HFFc6 (cell line): Measurements from ENCODE around the gene ATP2C2. TPM values are rescaled to one million over a fixed set of nuclear protein-coding genes. Genes with fewer than 3 reads are reported as not detected.

Source experiments
- DNase-seq: peaks from one replicate; pipeline ENCODE4 v3.0.0-alpha.2; 2018
- H3K27ac Mint-ChIP-seq: 2 replicates; pipeline ENCODE4 v1.8.0; 2020; ENCODE audit warnings: mild to moderate bottlenecking, mixed read lengths
- H3K27me3 Mint-ChIP-seq: 2 replicates; pipeline ENCODE4 v1.8.0; 2021; ENCODE audit warnings: mild to moderate bottlenecking, moderate library complexity, mixed read lengths; ENCODE audit not compliant: insufficient read depth
- H3K36me3 Mint-ChIP-seq: 2 replicates; pipeline ENCODE4 v1.8.0; 2021; ENCODE audit warnings: low read depth, mixed read lengths
- H3K4me1 Mint-ChIP-seq: 2 replicates; pipeline ENCODE4 v1.8.0; 2020; ENCODE audit warnings: low read depth, mixed read lengths
- H3K4me3 Mint-ChIP-seq: 2 replicates; pipeline ENCODE4 v1.8.0; 2020; ENCODE audit warnings: mild to moderate bottlenecking, moderate library complexity, mixed read lengths
- H3K9me3 Mint-ChIP-seq: 2 replicates; pipeline ENCODE4 v1.8.0; 2020; ENCODE audit warnings: mild to moderate bottlenecking, mixed read lengths
- CTCF ChIP-seq: fragments of 200-600 bp; sonication (generic); IDR thresholded peaks from 2 replicates; pipeline ENCODE4 v1.5.0; 2021; ENCODE audit warnings: antibody characterized with exemption, mild to moderate bottlenecking
- total RNA-seq, 6 experiments: library from RNA; stranded (reverse); fragmentation: NEBNext Ultra II Directional; extraction: Animal tissue kit (Norgen Biotek cat#: 25700); gene quantifications; 2 replicates in 1 of 6; 3 replicates in 5 of 6; pipeline ENCODE4 v1.2.3, GENCODE V29; 2021

The ATP2C2 gene
- total RNA-seq, 6 experiments from 2014 or later: not detected

GRCh38 chr16:84408856-84409255, 40.5 kb downstream of the ATP2C2 start:
- H3K9me3 Mint-ChIP-seq: no peaks in the 10 kb centered on the region
- TF ChIP-seq CTCF: no peak
- no peak for DNase-seq
- H3K27me3 Mint-ChIP-seq: peaks cover 48% of the 10 kb centered on the region
- H3K36me3 Mint-ChIP-seq: no peaks in the 10 kb centered on the region
- H3K4me3 Mint-ChIP-seq: no peak overlapping the region
- no peaks in the 10 kb centered on the region; the same call in 1 of the 2 replicates for H3K4me1 Mint-ChIP-seq
- H3K27ac Mint-ChIP-seq: no peak overlapping the region

DNA sequence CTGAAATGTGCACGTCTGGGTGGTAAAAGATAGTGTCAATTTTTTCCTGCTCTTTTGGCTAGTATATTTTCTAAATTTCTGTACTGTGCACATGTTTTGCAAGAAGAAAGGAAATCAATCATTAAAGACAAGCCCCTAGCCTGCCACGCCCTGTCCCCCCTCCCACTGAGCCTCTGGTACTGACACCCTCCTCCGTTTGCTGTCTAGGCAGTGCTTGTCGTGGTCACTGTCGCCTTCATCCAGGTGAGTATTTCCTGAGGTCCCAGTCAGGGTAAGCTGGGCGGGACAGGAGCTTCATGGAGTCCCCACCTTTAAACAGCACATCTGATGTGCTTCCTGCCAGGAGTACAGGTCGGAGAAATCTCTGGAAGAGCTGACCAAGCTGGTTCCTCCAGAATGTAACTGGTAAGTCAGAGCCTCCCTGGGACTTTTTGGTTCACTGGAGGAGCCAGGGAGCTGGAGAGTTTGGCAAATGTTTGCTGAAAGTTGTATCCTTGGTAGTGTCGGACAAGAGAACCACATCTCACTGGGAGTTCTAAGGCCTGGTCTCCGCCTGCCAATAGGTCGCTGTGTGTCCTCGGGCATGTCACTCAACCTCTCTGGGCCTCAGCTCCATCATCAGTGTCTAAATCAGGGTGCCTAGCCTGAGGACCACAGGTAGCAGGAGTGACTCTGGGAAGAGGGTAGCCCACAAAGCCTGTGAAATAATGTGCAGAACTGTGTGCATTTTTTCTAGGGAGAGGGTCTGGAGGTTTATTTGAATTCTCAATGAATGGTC, 42.2 kb downstream of the ATP2C2 start:
- DNase-seq: no peak
- no peak for TF ChIP-seq CTCF
- Mint-ChIP-seq H3K9me3 (no peaks in the 10 kb centered on the region), H3K27me3 (peaks cover 58% of the 10 kb centered on the region), H3K27ac (no peak overlapping the region), H3K4me3 (no peak overlapping the region), H3K36me3 (no peaks in the 10 kb centered on the region), H3K4me1 (no peaks in the 10 kb centered on the region; the same call in 1 of the 2 replicates)

DNA sequence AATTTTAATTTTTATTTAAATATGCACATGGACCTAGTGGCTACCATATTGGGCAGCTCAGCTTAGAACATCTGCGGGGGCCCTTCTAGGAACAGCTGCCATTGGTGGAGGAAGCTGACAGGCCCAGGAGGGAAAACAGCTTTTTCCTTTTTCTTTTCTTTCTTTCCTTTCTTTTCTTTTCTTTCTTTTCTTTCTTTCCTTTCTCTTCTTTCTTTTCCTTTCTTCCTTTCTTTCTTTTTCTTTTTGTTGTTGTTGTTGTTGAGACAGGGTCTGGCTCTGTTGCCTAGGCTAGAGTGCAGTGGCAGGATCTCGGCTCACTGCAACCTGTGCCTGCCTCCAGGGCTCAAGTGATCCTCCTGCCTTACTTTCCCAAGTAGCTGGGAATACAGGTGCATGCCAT, 43.4 kb downstream of the ATP2C2 start:
- no peak for DNase-seq
- Mint-ChIP-seq H3K4me1 (no peaks in the 10 kb centered on the region; the same call in 1 of the 2 replicates), H3K27ac (no peak overlapping the region), H3K9me3 (no peaks in the 10 kb centered on the region), H3K36me3 (no peaks in the 10 kb centered on the region), H3K27me3 (peaks cover 59% of the 10 kb centered on the region), H3K4me3 (no peak overlapping the region)
- TF ChIP-seq CTCF: no peak

DNA sequence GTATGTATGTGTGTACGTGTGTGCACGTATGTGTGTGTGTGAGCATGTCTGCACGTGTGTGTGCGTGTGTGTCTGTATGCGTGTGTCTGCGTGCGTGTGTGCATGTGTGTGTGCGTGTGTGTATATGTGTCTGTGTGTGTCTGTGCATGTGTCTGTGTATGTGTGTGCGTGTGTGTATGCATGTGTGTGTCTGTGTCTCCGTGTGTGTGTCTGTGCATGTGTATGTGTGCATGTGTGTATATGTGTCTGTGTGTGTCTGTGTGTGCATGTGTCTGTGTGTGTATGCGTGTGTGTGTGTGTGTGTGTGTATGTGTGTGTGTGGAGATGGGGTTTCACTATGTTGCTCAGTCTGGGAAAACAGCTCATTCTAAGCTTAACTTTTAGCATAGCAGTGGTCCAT, 43.9 kb downstream of the ATP2C2 start:
- Mint-ChIP-seq H3K27me3 (peaks cover 57% of the 10 kb centered on the region), H3K9me3 (no peaks in the 10 kb centered on the region), H3K27ac (no peak overlapping the region), H3K4me3 (no peak overlapping the region), H3K36me3 (no peaks in the 10 kb centered on the region), H3K4me1 (no peaks in the 10 kb centered on the region; the same call in 1 of the 2 replicates)
- no peak for TF ChIP-seq CTCF
- no peak for DNase-seq

DNA sequence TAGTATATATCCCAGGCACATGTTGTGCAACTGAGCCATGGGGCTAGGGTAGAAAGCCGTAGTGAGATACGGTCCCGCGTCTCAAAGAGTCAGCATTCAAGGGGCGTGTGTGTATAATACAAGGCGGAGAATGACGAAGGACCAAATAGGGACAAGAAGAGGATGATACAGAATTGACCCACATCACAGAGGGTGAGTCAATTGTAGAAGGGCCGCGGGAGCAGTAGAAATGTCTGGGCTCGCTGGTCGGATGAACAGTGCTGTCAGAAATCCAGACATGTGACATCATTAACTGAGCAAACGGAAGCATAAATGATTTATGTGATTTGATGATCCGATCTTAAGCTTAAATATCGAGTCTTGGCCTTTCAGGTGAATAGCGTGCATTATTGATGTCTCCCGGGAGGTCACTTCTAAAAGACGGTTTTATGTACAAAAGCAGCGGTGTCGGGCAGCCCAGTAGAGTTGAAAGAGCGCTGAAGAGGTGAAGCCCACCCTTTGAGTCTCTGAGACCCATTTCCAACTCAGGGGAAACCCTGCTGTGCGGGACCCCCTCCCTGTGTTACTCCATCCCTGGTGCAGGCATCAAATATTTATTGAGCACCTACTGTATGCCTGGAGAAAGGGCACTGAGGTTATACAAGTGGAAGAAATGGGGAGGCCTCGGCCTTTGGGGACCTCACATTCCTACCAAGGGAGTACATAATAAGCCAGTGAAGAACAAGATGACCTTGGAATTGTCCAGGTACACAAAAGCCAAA, 45.1 kb downstream of the ATP2C2 start:
- Mint-ChIP-seq H3K36me3 (no peaks in the 10 kb centered on the region), H3K27me3 (peaks cover 49% of the 10 kb centered on the region), H3K4me1 (no peaks in the 10 kb centered on the region; the same call in 1 of the 2 replicates), H3K27ac (no peak overlapping the region), H3K4me3 (no peak overlapping the region), H3K9me3 (no peaks in the 10 kb centered on the region)
- no peak for TF ChIP-seq CTCF
- no peak for DNase-seq
